ENCODE data around the gene ETF1. TPM values are rescaled to one million over a fixed set of nuclear protein-coding genes. Genes with fewer than 3 reads are reported as not detected.

ETF1 gene
- total RNA-seq, 4 donors from 2014 or later, result 108 to 163 (median 127) TPM

DNA sequence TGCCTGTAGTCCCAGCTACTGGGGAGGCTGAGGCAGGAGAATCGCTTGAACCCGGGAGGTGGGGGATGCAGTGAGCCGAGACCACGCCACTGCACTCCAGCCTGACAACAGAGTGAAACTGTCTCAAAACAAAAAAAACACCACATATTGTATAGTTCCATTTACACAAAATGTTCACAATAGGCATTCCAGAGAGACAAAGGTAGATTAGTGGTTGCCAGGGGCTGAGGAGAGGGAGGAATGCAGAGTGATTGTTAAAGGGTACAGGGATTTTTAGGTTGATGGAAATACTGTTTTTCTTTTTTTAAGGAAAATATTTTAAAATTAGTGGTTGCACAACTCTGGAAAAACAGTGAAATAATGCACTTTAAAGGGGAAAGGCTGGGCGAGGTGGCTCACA is 19.6 kb downstream of the ETF1 start:
- Histone ChIP-seq H3K27ac (no peak overlapping the region), H3K27me3 (no peaks in the 10 kb centered on the region), H3K4me1 (peaks cover 0 to 25% (median 0%) of the 10 kb centered on the region in 3 donors), H3K4me3 (no peak overlapping the region), H3K9me3 (no peaks in the 10 kb centered on the region), H3K36me3 (peaks cover 0 to 14% of the 10 kb centered on the region in 2 donors)
- no peak for ATAC-seq
- 92 to 100% methylated on average over 1 to 5 of the region's 5 CpGs for WGBS, 2 donors (ENCODE audit: low coverage in 1 of 2)
- TF ChIP-seq, protein P1, sequence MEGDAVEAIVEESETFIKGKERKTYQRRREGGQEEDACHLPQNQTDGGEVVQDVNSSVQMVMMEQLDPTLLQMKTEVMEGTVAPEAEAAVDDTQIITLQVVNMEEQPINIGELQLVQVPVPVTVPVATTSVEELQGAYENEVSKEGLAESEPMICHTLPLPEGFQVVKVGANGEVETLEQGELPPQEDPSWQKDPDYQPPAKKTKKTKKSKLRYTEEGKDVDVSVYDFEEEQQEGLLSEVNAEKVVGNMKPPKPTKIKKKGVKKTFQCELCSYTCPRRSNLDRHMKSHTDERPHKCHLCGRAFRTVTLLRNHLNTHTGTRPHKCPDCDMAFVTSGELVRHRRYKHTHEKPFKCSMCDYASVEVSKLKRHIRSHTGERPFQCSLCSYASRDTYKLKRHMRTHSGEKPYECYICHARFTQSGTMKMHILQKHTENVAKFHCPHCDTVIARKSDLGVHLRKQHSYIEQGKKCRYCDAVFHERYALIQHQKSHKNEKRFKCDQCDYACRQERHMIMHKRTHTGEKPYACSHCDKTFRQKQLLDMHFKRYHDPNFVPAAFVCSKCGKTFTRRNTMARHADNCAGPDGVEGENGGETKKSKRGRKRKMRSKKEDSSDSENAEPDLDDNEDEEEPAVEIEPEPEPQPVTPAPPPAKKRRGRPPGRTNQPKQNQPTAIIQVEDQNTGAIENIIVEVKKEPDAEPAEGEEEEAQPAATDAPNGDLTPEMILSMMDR (IDR thresholded peaks at IDR 0.05), result no peak
- TF ChIP-seq POLR2A (IDR thresholded peaks at IDR 0.05) (no peak), EP300 (IDR thresholded peaks at IDR 0.05) (no peak), POLR2AphosphoS5 (IDR thresholded peaks at IDR 0.05) (no peak)

DNA sequence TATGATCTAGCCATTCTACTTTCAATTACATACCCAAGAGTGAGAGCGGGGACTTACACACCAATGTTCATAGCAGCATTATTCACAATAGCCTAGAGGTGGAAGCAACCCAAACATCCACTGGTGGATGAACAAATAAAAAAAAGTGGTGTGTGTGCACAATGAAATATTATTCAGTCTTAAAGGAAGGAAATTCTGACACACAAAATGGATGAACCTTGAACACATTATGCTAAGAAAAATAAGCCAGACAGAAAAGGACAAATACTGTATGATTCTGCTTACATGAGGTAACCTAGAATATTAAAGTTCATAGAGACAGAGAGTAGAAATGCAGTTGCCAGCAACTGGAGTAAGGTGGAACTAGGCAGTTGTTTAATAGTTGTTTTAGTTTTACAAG is 22.1 kb downstream of the ETF1 start:
- Histone ChIP-seq H3K27me3 (no peaks in the 10 kb centered on the region), H3K9me3 (no peaks in the 10 kb centered on the region), H3K36me3 (peaks cover 4 to 33% of the 10 kb centered on the region in 2 donors), H3K4me1 (peaks cover 0 to 15% (median 0%) of the 10 kb centered on the region in 3 donors), H3K4me3 (no peak overlapping the region), H3K27ac (no peak overlapping the region)
- ATAC-seq, result no peak
- no peak for TF ChIP-seq POLR2A (IDR thresholded peaks at IDR 0.05)
- TF ChIP-seq, protein P1 (IDR thresholded peaks at IDR 0.05), result no peak
- no peak for TF ChIP-seq EP300 (IDR thresholded peaks at IDR 0.05)
- no peak for TF ChIP-seq POLR2AphosphoS5 (IDR thresholded peaks at IDR 0.05)
- 92 to 100% methylated on average over 1 of the region's 1 CpG for WGBS, 2 donors (ENCODE audit: low coverage in 1 of 2)

DNA sequence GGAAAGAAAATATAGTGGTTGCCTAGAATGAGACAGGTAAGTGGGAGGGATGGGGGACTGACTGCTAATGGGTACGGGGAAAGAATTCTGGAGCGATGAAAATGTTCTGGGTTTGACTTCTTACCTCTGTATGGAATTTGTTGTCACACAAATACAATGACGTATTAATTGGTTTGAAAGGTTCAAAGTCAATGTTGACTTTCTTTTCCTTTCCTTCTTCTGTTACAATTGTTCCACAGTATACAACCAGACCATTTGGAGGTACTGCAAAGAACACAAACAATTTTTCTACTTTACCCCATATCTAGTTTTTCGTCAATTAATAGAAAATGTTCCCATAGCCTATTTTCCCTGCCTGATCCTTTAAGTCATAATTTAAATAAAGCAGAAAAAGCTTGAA is 25.6 kb downstream of the ETF1 start:
- no peaks in the 10 kb centered on the region for H3K27me3 ChIP-seq
- WGBS, 2 donors (ENCODE audit: low coverage in 1 of 2), result 91 to 92% methylated on average over 4 of the region's 4 CpGs
- H3K4me1 ChIP-seq, result peaks cover 0 to 15% (median 0%) of the 10 kb centered on the region in 3 donors
- no peak for ATAC-seq
- no peak overlapping the region for H3K4me3 ChIP-seq
- TF ChIP-seq, protein P1 (IDR thresholded peaks at IDR 0.05), result no peak
- TF ChIP-seq POLR2AphosphoS5 (IDR thresholded peaks at IDR 0.05) (no peak), EP300 (IDR thresholded peaks at IDR 0.05) (no peak), POLR2A (IDR thresholded peaks at IDR 0.05) (no peak)
- no peak overlapping the region for H3K27ac ChIP-seq
- peaks cover 9 to 62% of the 10 kb centered on the region in 2 donors for H3K36me3 ChIP-seq
- no peaks in the 10 kb centered on the region for H3K9me3 ChIP-seq

DNA sequence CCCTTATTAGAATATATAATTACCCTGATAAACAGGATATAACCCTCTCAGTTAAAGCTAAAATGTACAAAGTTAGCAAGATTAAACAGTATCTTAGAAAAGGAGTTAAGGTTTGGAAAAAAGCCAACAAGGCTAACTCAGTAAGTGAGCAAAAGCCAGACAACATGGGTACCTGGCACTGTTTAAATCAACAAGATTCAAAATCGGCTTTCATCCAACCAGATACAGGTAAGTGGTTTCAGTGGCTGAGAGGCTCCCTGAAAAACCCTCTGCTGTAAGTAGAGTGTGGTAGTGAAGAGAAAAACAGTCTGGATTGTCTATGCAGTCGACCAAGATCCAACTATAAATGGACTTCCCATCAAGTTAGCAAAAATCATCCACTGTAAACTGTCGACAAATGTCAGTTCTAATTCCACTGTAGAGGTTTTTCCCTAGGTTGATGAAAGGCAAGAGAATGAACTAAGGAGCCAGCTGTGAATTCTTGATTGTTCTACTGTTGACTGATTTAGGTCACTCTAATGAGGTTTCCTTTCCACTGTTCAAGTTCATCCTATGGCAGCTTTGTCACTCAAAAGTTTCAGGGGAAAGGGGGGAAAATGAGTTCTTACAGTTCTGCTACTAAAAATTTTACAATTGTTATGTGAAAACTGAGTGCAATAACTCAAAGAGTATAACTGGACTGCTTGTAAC is 27.3 kb downstream of the ETF1 start:
- 76 to 80% methylated on average over 3 of the region's 3 CpGs for WGBS, 2 donors (ENCODE audit: low coverage in 1 of 2)

More for the DNA sequence above, 27.3 kb downstream of the ETF1 start:
- no peak for ATAC-seq
- no peak overlapping the region for H3K27ac ChIP-seq
- H3K4me3 ChIP-seq, result no peak overlapping the region
- TF ChIP-seq, protein P1 (IDR thresholded peaks at IDR 0.05), result no peak
- no peak for TF ChIP-seq POLR2AphosphoS5 (IDR thresholded peaks at IDR 0.05)
- TF ChIP-seq POLR2A (IDR thresholded peaks at IDR 0.05), result no peak
- TF ChIP-seq EP300 (IDR thresholded peaks at IDR 0.05), result no peak
- no peaks in the 10 kb centered on the region for H3K27me3 ChIP-seq
- H3K36me3 ChIP-seq, result peaks cover 9 to 77% of the 10 kb centered on the region in 2 donors
- no peaks in the 10 kb centered on the region for H3K9me3 ChIP-seq
- peaks cover 0 to 5% (median 0%) of the 10 kb centered on the region in 3 donors for H3K4me1 ChIP-seq
